Mammary epithelial cell (primary cell): ENCODE measurements around the gene AUH.

ENCODE experiments used
- CTCF ChIP-seq, 2 donors: IDR thresholded peaks in 1 of 2; conservative IDR thresholded peaks in 1 of 2; 2 replicates each; pipeline ENCODE4 v1.5.1; 2011 to 2012; ENCODE audit warnings: inconsistent platforms in 2 of 2, low read length in 2 of 2, mild to moderate bottlenecking in 2 of 2, control low read depth in 1 of 2, low read depth in 1 of 2; ENCODE audit not compliant: insufficient read depth in 1 of 2; ENCODE audit errors: extremely low read depth in 1 of 2
- EZH2 ChIP-seq: IDR thresholded peaks from 2 replicates; pipeline ENCODE4 v1.6.1; 2012; ENCODE audit warnings: low read length, inconsistent platforms, borderline replicate concordance

- no peak for TF ChIP-seq CTCF (conservative IDR thresholded peaks at IDR 0.05 in 1 of 2, IDR thresholded peaks at IDR 0.05 in 1 of 2; ENCODE audit: extremely low read depth in 1 of 2, insufficient read depth in 1 of 2, low read depth in 1 of 2, low read length in 2 of 2)
- no peak for TF ChIP-seq EZH2
These were observed 154.9 kb downstream of the AUH start for GRCh38 chr9:91206806-91207205.
